Measurements from ENCODE around the gene CFAP45.

DNA sequence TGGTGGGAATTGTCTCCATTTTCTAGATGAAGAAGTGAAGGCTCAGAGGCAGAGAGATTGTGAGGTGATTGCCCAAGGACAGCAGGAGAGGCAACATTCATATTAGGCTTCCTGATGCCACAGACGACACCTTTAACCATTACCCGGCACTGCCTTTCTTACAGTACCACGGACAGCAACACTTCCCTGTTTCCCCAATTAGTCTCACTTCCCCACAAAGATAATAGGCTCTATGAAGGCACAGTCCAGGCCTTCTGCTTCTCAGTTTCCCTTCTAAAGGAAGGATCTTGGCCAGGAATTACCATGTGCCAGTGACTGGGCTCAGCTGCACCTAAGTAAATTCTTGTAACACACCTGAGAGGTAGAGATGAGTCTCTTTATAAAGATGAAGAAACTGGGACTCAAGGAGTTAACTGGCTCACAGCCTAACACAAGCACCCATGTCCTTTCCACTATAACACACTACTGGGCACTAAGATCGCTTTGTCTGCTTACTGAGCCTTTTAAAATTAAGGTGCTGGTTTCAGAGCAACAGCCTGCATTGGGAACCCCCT, 35.8 kb upstream of the CFAP45 start:
- TF ChIP-seq, protein P1, sequence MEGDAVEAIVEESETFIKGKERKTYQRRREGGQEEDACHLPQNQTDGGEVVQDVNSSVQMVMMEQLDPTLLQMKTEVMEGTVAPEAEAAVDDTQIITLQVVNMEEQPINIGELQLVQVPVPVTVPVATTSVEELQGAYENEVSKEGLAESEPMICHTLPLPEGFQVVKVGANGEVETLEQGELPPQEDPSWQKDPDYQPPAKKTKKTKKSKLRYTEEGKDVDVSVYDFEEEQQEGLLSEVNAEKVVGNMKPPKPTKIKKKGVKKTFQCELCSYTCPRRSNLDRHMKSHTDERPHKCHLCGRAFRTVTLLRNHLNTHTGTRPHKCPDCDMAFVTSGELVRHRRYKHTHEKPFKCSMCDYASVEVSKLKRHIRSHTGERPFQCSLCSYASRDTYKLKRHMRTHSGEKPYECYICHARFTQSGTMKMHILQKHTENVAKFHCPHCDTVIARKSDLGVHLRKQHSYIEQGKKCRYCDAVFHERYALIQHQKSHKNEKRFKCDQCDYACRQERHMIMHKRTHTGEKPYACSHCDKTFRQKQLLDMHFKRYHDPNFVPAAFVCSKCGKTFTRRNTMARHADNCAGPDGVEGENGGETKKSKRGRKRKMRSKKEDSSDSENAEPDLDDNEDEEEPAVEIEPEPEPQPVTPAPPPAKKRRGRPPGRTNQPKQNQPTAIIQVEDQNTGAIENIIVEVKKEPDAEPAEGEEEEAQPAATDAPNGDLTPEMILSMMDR (conservative IDR thresholded peaks at IDR 0.05; ENCODE audit: low read length), result no peak
- no peak for TF ChIP-seq EZH2phosphoT487 (IDR thresholded peaks at IDR 0.05; ENCODE audit: borderline replicate concordance, low read depth, low read length)

All from OCI-LY7 (cell line).